Activated naive CD4-positive, alpha-beta T cell (primary cell): Measurements from ENCODE around the gene DNMT3A.

Experiments used
- DNase-seq, 4 experiments: peaks; one replicate each; lab custom pipeline; 2025; lab: John Stamatoyannopoulos, UW

The DNMT3A gene

DNA sequence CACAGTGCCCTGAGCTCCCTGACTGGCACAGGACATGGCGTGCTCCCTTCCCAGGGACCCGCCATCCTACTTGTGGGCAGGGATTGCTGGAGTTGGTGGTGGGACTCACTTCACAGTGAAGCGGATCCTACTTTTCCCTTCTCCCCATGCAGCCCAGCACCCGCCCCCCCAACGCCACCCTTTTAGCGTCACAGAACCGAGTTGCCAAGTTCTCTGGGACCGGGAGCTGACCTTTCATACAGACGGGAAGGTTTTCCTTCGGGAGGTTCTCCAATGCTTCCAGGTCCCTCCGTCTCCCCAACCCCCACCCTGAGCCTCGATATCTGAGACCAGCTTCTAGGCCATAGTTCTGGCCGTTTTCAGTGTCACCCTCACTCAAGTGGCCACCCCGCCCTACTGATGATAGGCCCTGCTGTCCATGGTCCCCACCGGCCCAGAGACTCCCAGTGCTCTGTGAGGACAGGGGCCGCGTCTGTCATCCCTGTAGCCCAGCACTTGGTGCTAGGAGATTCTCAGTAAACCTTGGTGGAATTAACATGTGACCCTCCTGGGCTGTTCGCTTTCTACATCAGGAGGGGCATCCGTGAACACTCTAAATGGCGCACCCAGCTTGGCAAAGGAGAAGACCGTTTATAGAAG, 1.6 kb upstream of the DNMT3A start:
- DNase-seq: no peak

GRCh38 chr2:25342372-25343186, 854 bp upstream of the DNMT3A start:
- peak; percentile 46 to 73 (median 59) for DNase-seq

DNA sequence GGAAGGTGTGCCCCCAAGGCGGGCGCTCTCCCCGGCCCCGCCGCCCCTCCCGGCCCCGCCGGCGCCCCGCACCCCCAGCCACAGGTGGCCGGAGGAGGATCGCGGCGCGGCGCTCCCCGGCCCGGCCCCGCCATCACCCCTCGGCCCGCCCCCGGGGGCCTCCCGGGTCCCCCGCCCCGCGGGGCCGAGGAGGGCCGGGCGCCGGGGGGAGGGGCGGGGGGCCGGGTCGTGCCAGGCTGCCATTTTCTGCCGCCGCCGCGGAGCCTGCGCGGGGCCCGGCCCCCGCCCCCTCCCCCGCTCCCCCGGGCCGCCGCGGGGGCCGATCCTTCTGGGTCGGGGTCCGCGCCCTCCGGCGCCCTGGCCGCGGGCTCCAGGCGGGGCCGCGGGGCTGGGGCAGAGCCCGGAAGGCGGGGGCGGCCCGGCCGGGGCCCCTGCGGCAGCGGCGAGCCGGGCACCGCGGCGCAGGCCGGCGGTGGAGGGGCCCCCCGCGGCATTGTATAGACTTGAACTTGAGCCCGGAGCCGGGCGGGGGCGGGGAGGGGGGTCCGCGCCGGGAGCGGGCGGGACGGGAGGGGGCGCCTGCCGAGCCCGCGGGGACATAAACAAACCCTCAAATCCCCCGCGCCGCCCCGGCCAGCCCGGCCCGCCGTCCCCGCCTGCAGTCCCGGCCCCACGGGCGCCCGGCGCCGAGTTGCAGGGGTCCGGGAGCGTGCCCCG, 556 bp downstream of the DNMT3A start:
- peak in 1 of 4 experiments; percentile 24 for DNase-seq

- DNase-seq: peak in 1 of 4 experiments; percentile 32
These were observed 1.4 kb downstream of the DNMT3A start for GRCh38 chr2:25340181-25340921.

GRCh38 chr2:25339791-25340180, 1.9 kb downstream of the DNMT3A start:
- DNase-seq: no peak

- DNase-seq: no peak
These were observed 2.5 kb downstream of the DNMT3A start for GRCh38 chr2:25339211-25339674.

- no peak for DNase-seq
These were observed 3.3 kb downstream of the DNMT3A start for GRCh38 chr2:25338401-25338800.

GRCh38 chr2:25337891-25338290, 3.8 kb downstream of the DNMT3A start:
- no peak for DNase-seq

GRCh38 chr2:25337276-25337675, 4.4 kb downstream of the DNMT3A start:
- DNase-seq: no peak

- DNase-seq: no peak
These were observed 5.3 kb downstream of the DNMT3A start for GRCh38 chr2:25336383-25336841.

- DNase-seq: no peak
These were observed 5.8 kb downstream of the DNMT3A start for GRCh38 chr2:25335971-25336370.

DNA sequence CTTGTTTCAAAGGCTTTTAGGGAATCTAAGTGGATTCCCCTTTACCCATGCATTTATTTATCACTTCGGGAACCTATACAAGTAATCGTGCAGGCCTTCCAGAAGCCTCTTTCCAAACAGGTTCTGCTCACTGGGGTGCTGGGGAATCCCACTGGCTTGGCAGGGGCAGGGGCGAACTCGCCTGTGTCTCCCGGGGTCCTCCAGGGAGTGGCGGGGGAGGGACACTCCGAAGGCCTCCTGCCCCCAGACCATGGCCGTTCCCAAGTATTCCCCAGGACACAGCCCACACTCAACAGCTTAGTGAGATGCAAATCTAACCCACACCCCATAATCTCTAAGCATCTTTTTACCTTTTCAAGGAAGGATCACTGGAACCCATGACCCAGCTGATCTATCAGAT, 6.5 kb downstream of the DNMT3A start:
- DNase-seq: no peak

- no peak for DNase-seq
These were observed 7.2 kb downstream of the DNMT3A start for GRCh38 chr2:25334482-25334881.

- no peak for DNase-seq
These were observed 7.7 kb downstream of the DNMT3A start for GRCh38 chr2:25333981-25334380.

DNA sequence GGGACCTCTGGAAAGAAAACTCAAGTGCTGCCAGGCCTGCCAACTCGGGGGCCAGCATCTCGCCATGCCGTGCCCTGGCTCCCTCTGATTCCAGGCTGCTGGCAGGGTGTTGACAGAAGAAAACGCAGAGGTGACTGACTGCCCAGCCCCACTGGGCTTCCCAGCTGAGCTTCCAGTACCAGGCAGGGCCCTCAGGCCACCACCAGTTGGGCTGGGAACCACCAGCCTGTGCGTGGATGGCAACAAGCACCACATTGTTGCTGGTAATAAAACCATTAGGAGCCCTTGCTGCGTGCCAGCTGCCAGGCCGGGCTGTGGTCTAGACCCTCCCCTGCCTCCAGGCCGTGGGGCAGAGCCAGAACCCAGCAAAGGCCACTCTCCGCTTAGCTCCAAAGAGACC, 9.2 kb downstream of the DNMT3A start:
- no peak for DNase-seq

- DNase-seq: no peak
These were observed 9.9 kb downstream of the DNMT3A start for GRCh38 chr2:25331686-25332365.

DNA sequence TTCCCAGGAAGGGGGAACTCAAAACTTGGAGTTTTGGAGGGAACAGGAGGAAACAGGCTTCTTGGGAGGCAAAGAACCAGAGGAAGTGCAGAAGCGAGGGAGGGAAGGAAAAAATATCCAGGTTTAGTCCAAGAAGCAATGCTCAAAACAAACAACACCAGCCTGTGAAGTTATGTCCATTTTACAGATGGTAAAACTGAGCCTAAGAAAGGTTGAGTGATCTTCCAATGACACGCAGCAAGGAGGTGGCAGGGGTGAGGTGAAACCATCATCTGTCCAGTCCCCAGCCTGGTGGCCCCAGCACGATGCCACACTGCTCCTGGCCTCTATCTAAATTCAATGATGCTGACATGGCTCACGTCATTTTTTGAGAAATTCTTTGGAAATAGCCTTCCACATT, 10.8 kb downstream of the DNMT3A start:
- no peak for DNase-seq

DNA sequence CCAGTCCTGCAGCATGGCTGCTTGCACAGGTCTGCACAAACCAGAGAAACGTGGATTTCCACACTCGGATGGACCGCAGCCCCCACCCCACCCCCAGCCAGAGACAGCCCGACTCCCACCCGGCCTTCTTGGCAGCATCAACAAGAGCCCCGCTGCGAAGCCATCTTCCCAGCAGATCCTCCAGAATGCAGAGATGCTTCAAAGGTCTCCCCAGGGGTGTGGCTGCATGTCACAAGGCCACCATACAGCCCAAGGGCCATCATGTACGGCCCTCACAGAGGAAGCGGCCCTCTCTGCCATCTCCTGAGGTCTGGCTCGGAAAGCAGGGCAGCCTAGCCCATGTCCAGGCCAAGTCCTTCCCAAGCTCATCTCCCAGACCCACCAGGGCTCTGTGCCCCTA, 11.5 kb downstream of the DNMT3A start:
- no peak for DNase-seq

GRCh38 chr2:25328152-25329085, 13.3 kb downstream of the DNMT3A start:
- no peak for DNase-seq

- DNase-seq: no peak
These were observed 15.3 kb downstream of the DNMT3A start for GRCh38 chr2:25326326-25327013.
